ENCODE data around the gene PSMB5.

PSMB5 gene

GRCh38 chr14:22985894-22986507, 48.7 kb downstream of the PSMB5 start:
- Histone ChIP-seq H3K4me3 (ENCODE audit: low read depth, low read length) (no peak overlapping the region), H3K9me3 (ENCODE audit: control insufficient read depth, insufficient read depth, low read depth, low read length) (no peaks in the 10 kb centered on the region), H3K36me3 (ENCODE audit: control insufficient read depth in 2 of 2, insufficient read depth in 1 of 2, low read length in 2 of 2) (peaks cover 0 to 19% of the 10 kb centered on the region in 2 experiments; a peak in 2 of 3 replicates), H3K27ac (ENCODE audit: extremely low read depth, low read depth, low read length) (no peak overlapping the region), H3K4me1 (ENCODE audit: control insufficient read depth, insufficient read depth, low read length) (peaks cover 8% of the 10 kb centered on the region)
- POLR2A ChIA-PET, result interaction anchor here (0.7 to 3.5 kb wide), 16 partner anchors 9 to 109 kb away, joined by 3 to 33 read pairs (median 6); partner anchors contain the start of genes ACIN1, C14orf119, CDH24 and HAUS4
- TF ChIP-seq ZNF2 (tag by site-specific recombination; IDR thresholded peaks at IDR 0.05), result no peak
- TF ChIP-seq ZBTB44 (tag by site-specific recombination; IDR thresholded peaks at IDR 0.05), result no peak
- TF ChIP-seq ZSCAN30 (tag by site-specific recombination; IDR thresholded peaks at IDR 0.05), result no peak
- TF ChIP-seq ZNF548 (tag by site-specific recombination; IDR thresholded peaks at IDR 0.05), result no peak
- no peak for TF ChIP-seq ZNF488 (tag by site-specific recombination; IDR thresholded peaks at IDR 0.05)
- TF ChIP-seq ZNF132 (tag by site-specific recombination; IDR thresholded peaks at IDR 0.05; ENCODE audit: borderline replicate concordance), result no peak
- no peak for TF ChIP-seq ZNF112 (tag by site-specific recombination; IDR thresholded peaks at IDR 0.05)
- TF ChIP-seq ZNF530 (tag by site-specific recombination; IDR thresholded peaks at IDR 0.05; ENCODE audit: low read depth), result no peak
- TF ChIP-seq EGR2 (tag by site-specific recombination; IDR thresholded peaks at IDR 0.05; ENCODE audit: low read depth), result no peak
- TF ChIP-seq ZNF626 (tag by site-specific recombination; IDR thresholded peaks at IDR 0.05), result no peak
- TF ChIP-seq ZSCAN23 (tag by site-specific recombination; IDR thresholded peaks at IDR 0.05), result no peak
- no peak for TF ChIP-seq BCL11A (tag by site-specific recombination; IDR thresholded peaks at IDR 0.05; ENCODE audit: low read depth)
- TF ChIP-seq GLIS2 (tag by site-specific recombination; IDR thresholded peaks at IDR 0.05), result no peak
- no peak for TF ChIP-seq ZNF391 (tag by site-specific recombination; IDR thresholded peaks at IDR 0.05; ENCODE audit: borderline replicate concordance, low read depth)
- no peak for TF ChIP-seq ZNF704 (tag by site-specific recombination; IDR thresholded peaks at IDR 0.05)
- no peak for TF ChIP-seq HIC1 (tag by site-specific recombination; IDR thresholded peaks at IDR 0.05)
- no peak for TF ChIP-seq ZNF777 (tag by site-specific recombination; IDR thresholded peaks at IDR 0.05; ENCODE audit: borderline replicate concordance)
- no peak for TF ChIP-seq ZNF174 (tag by site-specific recombination; IDR thresholded peaks at IDR 0.05)
- no peak for TF ChIP-seq ZNF449 (tag by site-specific recombination; IDR thresholded peaks at IDR 0.05)
- no peak for TF ChIP-seq ZNF621 (tag by site-specific recombination; IDR thresholded peaks at IDR 0.05)
- CTCF ChIA-PET, result interaction anchor here (0.6 to 17.9 kb wide), 55 partner anchors 10 to 1774 kb away, joined by 3 to 469 read pairs (median 5); partner anchors contain the start of genes ACIN1, CDH24, HAUS4 and PRMT5

All from HEK293 (cell line).